GM23338 (cell line): ENCODE measurements around the gene PGRMC2. TPM values are rescaled to one million over a fixed set of nuclear protein-coding genes. Genes with fewer than 3 reads are reported as not detected.
A peak's percentile ranks its signal among the peaks of the same experiment; 100 is the strongest.

Source experiments
- ATAC-seq: fragments of 200-7000 bp; cut with Tn5 transposase; 3 replicates; pipeline ENCODE4 v1.9.1; 2020
- DNase-seq: peaks from one replicate; pipeline ENCODE4 v3.0.0-alpha.2; 2015; ENCODE audit warnings: low spot score
- H2AFZ ChIP-seq: fragments of 200-600 bp; sonication (generic); 2 replicates; pipeline ENCODE4 v1.8.0; 2016; ENCODE audit warnings: antibody characterized with exemption, mild to moderate bottlenecking, moderate library complexity
- H3F3A ChIP-seq: fragments of 200-600 bp; sonication (generic); replicated peaks from 2 replicates; pipeline ENCODE4 v1.8.0; 2017; ENCODE audit warnings: antibody characterized with exemption, mixed run types, low read depth
- H3K27ac ChIP-seq: fragments of 200-600 bp; sonication (generic); 2 replicates; pipeline ENCODE4 v1.6.1; 2016; ENCODE audit warnings: low read depth
- H3K27me3 ChIP-seq: fragments of 200-600 bp; sonication (generic); 2 replicates; pipeline ENCODE4 v1.8.0; 2016; ENCODE audit warnings: mild to moderate bottlenecking, mixed run types, moderate library complexity; ENCODE audit not compliant: insufficient read depth
- H3K36me3 ChIP-seq: fragments of 200-600 bp; sonication (generic); 2 replicates; pipeline ENCODE4 v1.8.0; 2016; ENCODE audit warnings: mild to moderate bottlenecking; ENCODE audit not compliant: insufficient read depth
- H3K4me1 ChIP-seq: fragments of 200-600 bp; sonication (generic); 2 replicates; pipeline ENCODE4 v1.8.0; 2016; ENCODE audit warnings: mild to moderate bottlenecking, moderate library complexity; ENCODE audit not compliant: insufficient read depth
- H3K4me2 ChIP-seq: fragments of 200-600 bp; sonication (generic); 2 replicates; pipeline ENCODE4 v1.7.1; 2017; ENCODE audit warnings: mixed run types
- H3K4me3 ChIP-seq: fragments of 200-600 bp; sonication (generic); 2 replicates; pipeline ENCODE4 v1.6.1; 2016; ENCODE audit warnings: mixed run types
- H3K79me2 ChIP-seq: fragments of 200-600 bp; sonication (generic); replicated peaks from 2 replicates; pipeline ENCODE4 v1.8.0; 2017; ENCODE audit warnings: mild to moderate bottlenecking; ENCODE audit not compliant: insufficient read depth
- H3K9me2 ChIP-seq: fragments of 200-600 bp; sonication (generic); 2 replicates; pipeline ENCODE4 v1.8.0; 2017; ENCODE audit not compliant: insufficient read depth
- H4K20me1 ChIP-seq: fragments of 200-600 bp; sonication (generic); replicated peaks from 2 replicates; pipeline ENCODE4 v1.8.0; 2017; ENCODE audit warnings: mild to moderate bottlenecking; ENCODE audit not compliant: insufficient read depth
- H3K27ac Mint-ChIP-seq: 2 replicates; pipeline ENCODE4 v1.8.0; 2020; ENCODE audit warnings: inconsistent platforms, mild to moderate bottlenecking, moderate library complexity, mixed read lengths
- H3K27me3 Mint-ChIP-seq: 3 replicates; pipeline ENCODE4 v1.8.0; 2022; ENCODE audit warnings: low read depth, mild to moderate bottlenecking, moderate library complexity, mixed read lengths, inconsistent platforms; ENCODE audit not compliant: insufficient read depth, poor library complexity
- H3K36me3 Mint-ChIP-seq: 3 replicates; pipeline ENCODE4 v1.8.0; 2021; ENCODE audit warnings: low read depth, mild to moderate bottlenecking, inconsistent platforms, moderate library complexity, mixed read lengths
- H3K4me1 Mint-ChIP-seq: 3 replicates; pipeline ENCODE4 v1.8.0; 2020; ENCODE audit warnings: mild to moderate bottlenecking, inconsistent platforms, mixed read lengths
- H3K4me3 Mint-ChIP-seq: 3 replicates; pipeline ENCODE4 v1.8.0; 2021; ENCODE audit warnings: moderate library complexity, mild to moderate bottlenecking, inconsistent platforms, mixed read lengths
- H3K9me3 Mint-ChIP-seq: 3 replicates; pipeline ENCODE4 v1.8.0; 2020; ENCODE audit warnings: moderate library complexity, mild to moderate bottlenecking, inconsistent platforms, mixed read lengths
- CREB1 ChIP-seq: fragments of 250-450 bp; sonication (Bioruptor Pico); IDR thresholded peaks from 2 replicates; pipeline ENCODE4 v1.5.0; 2020; ENCODE audit warnings: low read depth, mild to moderate bottlenecking, moderate library complexity
- ETS1 ChIP-seq: IDR thresholded peaks from 2 replicates; pipeline ENCODE4 v1.6.1; 2016; ENCODE audit warnings: antibody characterized with exemption
- EZH2 ChIP-seq: fragments of 200-600 bp; sonication (generic); IDR thresholded peaks from one replicate; pipeline ENCODE4 v1.8.0; 2017; ENCODE audit warnings: antibody characterized with exemption, mild to moderate bottlenecking, low read depth; ENCODE audit not compliant: unreplicated experiment
- JUNB ChIP-seq: IDR thresholded peaks from one replicate; pipeline ENCODE4 v1.6.1; 2016; ENCODE audit warnings: antibody characterized with exemption; ENCODE audit not compliant: unreplicated experiment
- POLR2AphosphoS5 ChIP-seq: IDR thresholded peaks from 2 replicates; pipeline ENCODE4 v1.6.1; 2016; ENCODE audit warnings: antibody characterized with exemption, low read depth
- STAT1 ChIP-seq: IDR thresholded peaks from one replicate; pipeline ENCODE4 v1.6.1; 2016; ENCODE audit warnings: antibody characterized with exemption; ENCODE audit not compliant: unreplicated experiment
- polyA plus RNA-seq: library from polyadenylated mRNA; unstranded; fragments of >200 nt; fragmentation: Nextera tagmentation; extraction: Ambion mirVana; gene quantifications from 2 replicates; pipeline ENCODE4 v1.2.1, GENCODE V29; 2016
- total RNA-seq: library from RNA; depleted of rRNA; stranded (reverse); fragments of >200 nt; shearing (Covaris generic); gene quantifications from 2 replicates; pipeline ENCODE4 v1.2.3, GENCODE V29; 2014
- TF ChIP-seq, protein P1 (sequence below): IDR thresholded peaks from one replicate; pipeline ENCODE4 v1.6.1; 2018; ENCODE audit warnings: antibody characterized with exemption; ENCODE audit not compliant: unreplicated experiment

PGRMC2 gene
- total and polyA plus RNA-seq, 2 experiments from 2014 or later = 40.2 to 61.9 TPM

DNA sequence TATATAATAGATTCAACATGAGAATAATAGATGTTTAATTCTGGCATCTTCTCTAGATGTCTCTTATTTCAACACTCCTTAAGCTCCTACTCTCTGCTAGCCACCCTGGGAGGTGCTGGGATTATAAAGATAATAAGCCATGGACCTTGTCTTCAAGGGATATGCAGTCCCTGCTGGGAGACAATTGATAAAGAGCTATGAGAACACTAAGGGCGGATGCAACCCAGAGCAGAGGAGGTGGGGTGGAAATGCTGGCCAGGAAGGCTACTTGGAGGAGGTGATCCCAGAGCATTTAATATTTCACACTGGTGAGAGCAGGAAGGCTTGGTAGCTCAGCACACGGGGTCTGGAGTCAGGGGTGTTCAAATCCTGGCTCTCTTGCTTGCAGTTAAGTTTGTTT lies 18.3 kb upstream of the PGRMC2 start:
- peak overlapping the region; percentile 60; the same call in 1 of the 2 replicates for H3K4me2 ChIP-seq
- H2AFZ ChIP-seq = no peak overlapping the region
- no peaks in the 10 kb centered on the region for H3K27me3 ChIP-seq
- no peaks in the 10 kb centered on the region for H3K9me3 Mint-ChIP-seq
- TF ChIP-seq STAT1 (no peak), POLR2AphosphoS5 (no peak)
- TF ChIP-seq, protein P1, sequence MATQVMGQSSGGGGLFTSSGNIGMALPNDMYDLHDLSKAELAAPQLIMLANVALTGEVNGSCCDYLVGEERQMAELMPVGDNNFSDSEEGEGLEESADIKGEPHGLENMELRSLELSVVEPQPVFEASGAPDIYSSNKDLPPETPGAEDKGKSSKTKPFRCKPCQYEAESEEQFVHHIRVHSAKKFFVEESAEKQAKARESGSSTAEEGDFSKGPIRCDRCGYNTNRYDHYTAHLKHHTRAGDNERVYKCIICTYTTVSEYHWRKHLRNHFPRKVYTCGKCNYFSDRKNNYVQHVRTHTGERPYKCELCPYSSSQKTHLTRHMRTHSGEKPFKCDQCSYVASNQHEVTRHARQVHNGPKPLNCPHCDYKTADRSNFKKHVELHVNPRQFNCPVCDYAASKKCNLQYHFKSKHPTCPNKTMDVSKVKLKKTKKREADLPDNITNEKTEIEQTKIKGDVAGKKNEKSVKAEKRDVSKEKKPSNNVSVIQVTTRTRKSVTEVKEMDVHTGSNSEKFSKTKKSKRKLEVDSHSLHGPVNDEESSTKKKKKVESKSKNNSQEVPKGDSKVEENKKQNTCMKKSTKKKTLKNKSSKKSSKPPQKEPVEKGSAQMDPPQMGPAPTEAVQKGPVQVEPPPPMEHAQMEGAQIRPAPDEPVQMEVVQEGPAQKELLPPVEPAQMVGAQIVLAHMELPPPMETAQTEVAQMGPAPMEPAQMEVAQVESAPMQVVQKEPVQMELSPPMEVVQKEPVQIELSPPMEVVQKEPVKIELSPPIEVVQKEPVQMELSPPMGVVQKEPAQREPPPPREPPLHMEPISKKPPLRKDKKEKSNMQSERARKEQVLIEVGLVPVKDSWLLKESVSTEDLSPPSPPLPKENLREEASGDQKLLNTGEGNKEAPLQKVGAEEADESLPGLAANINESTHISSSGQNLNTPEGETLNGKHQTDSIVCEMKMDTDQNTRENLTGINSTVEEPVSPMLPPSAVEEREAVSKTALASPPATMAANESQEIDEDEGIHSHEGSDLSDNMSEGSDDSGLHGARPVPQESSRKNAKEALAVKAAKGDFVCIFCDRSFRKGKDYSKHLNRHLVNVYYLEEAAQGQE = no peak
- no peaks in the 10 kb centered on the region for H4K20me1 ChIP-seq
- DNase-seq (no peak), ATAC-seq (no peak; the same call in 2 of the 3 replicates)
- no peaks in the 10 kb centered on the region for H3F3A ChIP-seq
- H3K27ac ChIP-seq = no peak overlapping the region
- H3K4me3 Mint-ChIP-seq = no peak overlapping the region
- H3K36me3 Mint-ChIP-seq = no peaks in the 10 kb centered on the region
- H3K36me3 ChIP-seq = no peaks in the 10 kb centered on the region
- peaks cover 8% of the 10 kb centered on the region for H3K4me1 ChIP-seq
- H3K4me1 Mint-ChIP-seq = peaks cover 18% of the 10 kb centered on the region
- H3K9me2 ChIP-seq = no peaks in the 10 kb centered on the region
- H3K4me3 ChIP-seq = no peak overlapping the region
- peak overlapping the region; percentile 73 for H3K27ac Mint-ChIP-seq
- no peaks in the 10 kb centered on the region for H3K27me3 Mint-ChIP-seq
- no peaks in the 10 kb centered on the region for H3K79me2 ChIP-seq

- H3K4me3 ChIP-seq = no peak overlapping the region
- H2AFZ ChIP-seq = no peak overlapping the region
- H3K4me1 Mint-ChIP-seq = peaks cover 15% of the 10 kb centered on the region
- no peaks in the 10 kb centered on the region; the same call in 2 of the 3 replicates for H3K36me3 Mint-ChIP-seq
- H4K20me1 ChIP-seq = no peaks in the 10 kb centered on the region
- H3K27ac Mint-ChIP-seq = no peak overlapping the region
- H3K4me3 Mint-ChIP-seq = no peak overlapping the region
- DNase-seq (no peak), ATAC-seq (no peak)
- H3K4me1 ChIP-seq = peaks cover 8% of the 10 kb centered on the region
- no peaks in the 10 kb centered on the region for H3F3A ChIP-seq
- H3K9me2 ChIP-seq = no peaks in the 10 kb centered on the region
- H3K27ac ChIP-seq = no peak overlapping the region
- no peaks in the 10 kb centered on the region for H3K27me3 ChIP-seq
- H3K36me3 ChIP-seq = no peaks in the 10 kb centered on the region
- H3K9me3 Mint-ChIP-seq = no peaks in the 10 kb centered on the region
- H3K4me2 ChIP-seq = no peak overlapping the region
- H3K79me2 ChIP-seq = no peaks in the 10 kb centered on the region
- peaks cover 1% of the 10 kb centered on the region for H3K27me3 Mint-ChIP-seq
- TF ChIP-seq ETS1 (no peak), POLR2AphosphoS5 (no peak), CREB1 (CRISPR knock-in tag) (no peak), EZH2 (no peak), STAT1 (no peak), JUNB (no peak)
- TF ChIP-seq, protein P1 = no peak
Measured at GRCh38 chr4:128303986-128304385, 16.4 kb upstream of the PGRMC2 start.
